Activated CD4-positive, alpha-beta T cell treated with anti-CD3 and anti-CD28 coated beads for 36 hours (primary cell): ENCODE measurements around the gene CARD8. TPM values are rescaled to one million over a fixed set of nuclear protein-coding genes. Genes with fewer than 3 reads are reported as not detected.
"Not testable (repeated sequence)": the region's sequence is repeated elsewhere in the genome, so short reads cannot be mapped to it uniquely, and the experiment has no call there.

Experiments
- ATAC-seq: fragments of 200-7000 bp; cut with Tn5 transposase; one replicate; pipeline ENCODE4 v1.10.0; 2021; ENCODE audit warnings: mild to moderate bottlenecking, moderate library complexity
- CTCF ChIA-PET: fragments of 350-600 bp; sonication (Branson Sonifier 250); formaldehyde crosslinking; loops from one replicate; lab custom pipeline; 2021; ENCODE audit warnings: antibody characterized with exemption; lab: Charles Lee
- POLR2A ChIA-PET: fragments of 350-600 bp; sonication (Branson Sonifier 250); formaldehyde crosslinking; loops from one replicate; lab custom pipeline; 2021; ENCODE audit warnings: antibody characterized with exemption, inconsistent platforms; lab: Charles Lee
- DNase-seq: peaks from one replicate; pipeline ENCODE4 v3.0.0-alpha.2; 2020
- H3K27ac Mint-ChIP-seq: one replicate; pipeline ENCODE4 v1.8.0; 2021; ENCODE audit warnings: mixed read lengths
- H3K27me3 Mint-ChIP-seq: one replicate; pipeline ENCODE4 v1.8.0; 2021; ENCODE audit warnings: mixed read lengths
- H3K36me3 Mint-ChIP-seq: one replicate; pipeline ENCODE4 v1.8.0; 2021; ENCODE audit warnings: low read depth, mixed read lengths
- H3K4me1 Mint-ChIP-seq: one replicate; pipeline ENCODE4 v1.8.0; 2021; ENCODE audit warnings: mixed read lengths
- H3K4me3 Mint-ChIP-seq: one replicate; pipeline ENCODE4 v1.8.0; 2021; ENCODE audit warnings: mild to moderate bottlenecking, moderate library complexity, mixed read lengths
- H3K9me3 Mint-ChIP-seq: one replicate; pipeline ENCODE4 v1.8.0; 2021; ENCODE audit warnings: low read depth, mixed read lengths
- intact Hi-C, 2 experiments: fragments of 100-400 bp; cut with DNase I in 1 of 2; cut with micrococcal nuclease in 1 of 2; formaldehyde crosslinking; loops; one replicate each; pipeline versions ENCODE4 v1.14.2 to v1.15.1; 2022 to 2024; cut with DNase I, micrococcal nuclease
- total RNA-seq, 2 experiments: library from RNA; stranded (reverse); gene quantifications; one replicate each; pipeline ENCODE4 v1.2.3, GENCODE V29; 2021

CARD8 gene
- total RNA-seq, 2 experiments from 2014 or later: 109 to 118 TPM

DNA sequence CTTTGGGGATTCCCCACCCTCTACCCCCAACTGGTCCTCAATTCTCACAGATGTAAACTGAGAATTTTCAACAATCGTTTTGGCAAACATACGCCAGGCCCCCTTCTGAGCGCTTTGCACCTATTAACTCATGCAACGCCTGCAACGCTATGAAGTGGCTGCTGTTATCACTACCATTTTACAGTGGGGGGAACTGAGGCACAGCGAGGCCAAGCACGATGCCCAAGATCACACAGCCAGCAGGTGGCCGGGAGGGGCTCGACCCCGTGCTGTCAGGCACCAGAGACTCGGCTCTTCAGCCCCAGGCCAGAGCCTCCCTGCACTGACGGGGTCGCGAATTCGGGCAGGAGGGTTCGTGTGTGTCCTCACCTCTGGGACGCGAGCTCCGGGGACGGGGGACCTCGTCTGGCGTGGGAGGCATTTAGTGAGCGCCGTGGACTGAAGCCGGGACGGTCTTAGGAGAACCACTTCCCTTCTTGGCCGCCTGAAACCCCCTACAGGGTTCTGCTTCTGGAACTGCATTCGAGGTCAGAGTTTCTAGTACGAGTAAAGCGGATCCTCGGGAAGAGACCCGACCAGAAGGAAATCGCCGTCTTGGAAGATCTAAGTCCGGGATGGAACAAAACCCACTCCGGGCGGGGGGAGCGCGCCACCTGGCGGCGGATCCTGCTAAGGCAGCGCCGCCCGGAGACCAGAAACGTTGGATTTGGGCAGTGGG lies 35.2 kb upstream of the CARD8 start:
- DNase-seq (peak; percentile 74), ATAC-seq (peak; percentile 53)
- intact Hi-C loops: loop anchor here (1.0 to 2.0 kb wide), 6 partner anchors 20 to 328 kb away; no protein-coding TSS in a partner anchor
- ChIA-PET POLR2A (no interaction called here), CTCF (interaction anchor here (0.7 to 2.4 kb wide), 12 partner anchors 11 to 327 kb away, joined by 3 to 11 read pairs (median 4); partner anchors contain the start of gene PLA2G4C)
- Mint-ChIP-seq H3K36me3 (no peaks in the 10 kb centered on the region), H3K9me3 (peaks cover 9% of the 10 kb centered on the region), H3K4me1 (peaks cover 3% of the 10 kb centered on the region), H3K4me3 (peak overlapping the region; percentile 64), H3K27me3 (peaks cover under 1% of the 10 kb centered on the region), H3K27ac (no peak overlapping the region)

DNA sequence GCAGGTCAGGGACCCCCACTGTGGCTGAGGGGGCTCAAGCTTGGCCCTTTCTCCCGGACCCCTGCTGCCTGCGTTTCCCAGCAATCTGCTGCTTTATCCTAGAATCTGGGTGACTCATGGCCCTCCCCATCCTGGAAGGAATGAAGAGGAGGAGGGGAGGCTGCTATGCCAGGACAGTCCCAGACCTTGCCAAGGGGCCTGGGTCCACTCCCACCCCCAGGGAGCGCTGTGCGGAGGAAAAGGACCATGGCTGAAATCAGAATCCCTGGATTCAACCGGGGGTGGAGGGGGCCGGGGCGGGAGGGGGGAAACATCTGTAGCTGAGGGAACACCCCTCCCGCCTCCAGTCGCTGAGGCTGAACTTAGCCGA lies 34.7 kb upstream of the CARD8 start:
- H3K4me1 Mint-ChIP-seq: peaks cover 3% of the 10 kb centered on the region
- POLR2A ChIA-PET: no interaction called here
- peaks cover 9% of the 10 kb centered on the region for H3K9me3 Mint-ChIP-seq
- intact Hi-C loops: loop anchor here (2.0 kb wide), 2 partner anchors 24 to 184 kb away; no protein-coding TSS in a partner anchor
- no peak for DNase-seq
- no peak overlapping the region for H3K4me3 Mint-ChIP-seq
- CTCF ChIA-PET: interaction anchor here (1.0 to 2.4 kb wide), 7 partner anchors 18 to 327 kb away, joined by 3 to 11 read pairs (median 4); partner anchors contain the start of gene PLA2G4C
- peaks cover 5% of the 10 kb centered on the region for H3K27me3 Mint-ChIP-seq
- H3K36me3 Mint-ChIP-seq: peaks cover under 1% of the 10 kb centered on the region
- ATAC-seq: no peak
- H3K27ac Mint-ChIP-seq: no peak overlapping the region

DNA sequence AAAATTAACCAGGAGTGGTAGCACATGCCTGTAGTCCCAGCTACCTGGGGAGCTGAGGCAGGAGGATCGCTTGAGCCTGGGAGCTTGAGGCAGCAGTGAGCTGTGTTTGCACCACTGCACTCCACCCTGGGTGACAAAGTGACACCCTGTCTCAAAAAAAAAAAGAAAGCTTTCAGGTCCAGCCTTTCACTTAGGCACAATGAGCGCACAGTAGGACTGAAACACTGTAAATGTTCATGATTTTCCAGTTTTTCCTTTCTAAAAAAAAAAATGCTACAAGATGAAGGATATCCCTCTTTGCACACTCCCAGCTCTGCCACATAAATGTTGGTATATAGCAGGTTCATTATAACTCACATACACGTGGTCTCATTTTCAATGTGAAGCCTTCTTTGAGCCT lies 32.0 kb upstream of the CARD8 start:
- H3K4me1 Mint-ChIP-seq: peaks cover 3% of the 10 kb centered on the region
- POLR2A ChIA-PET: no interaction called here
- DNase-seq: no peak
- intact Hi-C loops: loop anchor here in 1 of 2 experiments (5.0 kb wide), 1 partner anchor 310 kb away; no protein-coding TSS in a partner anchor
- no peak overlapping the region for H3K27ac Mint-ChIP-seq
- peaks cover 1% of the 10 kb centered on the region for H3K36me3 Mint-ChIP-seq
- no peak overlapping the region for H3K4me3 Mint-ChIP-seq
- ATAC-seq: no peak
- CTCF ChIA-PET: interaction anchor here (0.8 kb wide), 1 partner anchor 19 kb away, joined by 4 read pairs; no protein-coding TSS in a partner anchor
- H3K27me3 Mint-ChIP-seq: peaks cover 9% of the 10 kb centered on the region
- H3K9me3 Mint-ChIP-seq: peaks cover 9% of the 10 kb centered on the region

DNA sequence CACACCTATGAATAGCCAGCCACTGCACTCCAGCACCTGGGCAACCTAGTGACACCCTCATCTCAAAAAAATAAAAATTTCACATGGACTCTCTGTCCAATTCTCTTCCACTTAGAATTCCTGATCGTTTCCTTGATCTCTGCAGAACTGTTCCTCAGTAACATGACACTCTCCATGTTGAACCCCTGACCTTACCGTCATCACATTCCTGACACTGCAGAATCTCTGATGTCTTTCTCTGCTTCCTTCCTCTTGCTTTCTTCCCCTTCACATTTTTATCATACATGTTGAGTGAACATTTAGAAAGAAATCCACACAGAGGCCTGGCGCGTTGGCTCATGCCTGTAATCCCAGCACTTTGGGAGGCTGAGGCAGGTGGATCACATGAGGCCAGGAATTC lies 29.2 kb upstream of the CARD8 start:
- ATAC-seq: no peak
- Mint-ChIP-seq H3K4me1 (no peaks in the 10 kb centered on the region), H3K4me3 (no peak overlapping the region), H3K27ac (no peak overlapping the region), H3K36me3 (peaks cover 1% of the 10 kb centered on the region), H3K27me3 (peaks cover 9% of the 10 kb centered on the region), H3K9me3 (peaks cover 9% of the 10 kb centered on the region)
- DNase-seq: no peak
- intact Hi-C loops: loop anchor here in 1 of 2 experiments (5.0 kb wide), 1 partner anchor 308 kb away; no protein-coding TSS in a partner anchor
- CTCF ChIA-PET: interaction anchor here (0.7 kb wide), 2 partner anchors 19 to 50 kb away, joined by 3 read pairs; no protein-coding TSS in a partner anchor
- POLR2A ChIA-PET: no interaction called here

DNA sequence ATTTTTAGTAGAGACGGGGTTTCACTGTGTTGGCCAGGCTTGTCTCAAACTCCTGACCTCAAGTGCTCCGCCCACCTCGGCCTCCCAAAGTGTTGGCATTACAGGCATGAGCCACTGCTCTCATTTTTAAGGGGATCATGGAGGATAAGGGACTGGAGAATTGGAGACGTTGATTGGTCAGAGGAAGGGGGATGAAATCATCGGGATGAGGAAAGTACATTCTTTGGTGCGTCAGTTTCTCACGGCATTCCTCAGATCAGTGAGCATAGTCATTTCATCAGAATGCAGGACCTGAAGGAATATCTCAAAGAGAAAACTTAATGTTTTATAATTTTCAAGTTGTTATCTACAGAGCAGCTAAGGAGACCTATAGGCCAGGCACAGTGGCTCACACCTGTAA lies 28.2 kb upstream of the CARD8 start:
- Mint-ChIP-seq H3K27me3 (peaks cover 9% of the 10 kb centered on the region), H3K4me3 (no peak overlapping the region), H3K4me1 (no peaks in the 10 kb centered on the region), H3K9me3 (peaks cover 9% of the 10 kb centered on the region), H3K27ac (no peak overlapping the region), H3K36me3 (peaks cover 1% of the 10 kb centered on the region)
- ChIA-PET POLR2A (no interaction called here), CTCF (no interaction called here)
- intact Hi-C loops: no loop called here
- no peak for DNase-seq
- no peak for ATAC-seq

DNA sequence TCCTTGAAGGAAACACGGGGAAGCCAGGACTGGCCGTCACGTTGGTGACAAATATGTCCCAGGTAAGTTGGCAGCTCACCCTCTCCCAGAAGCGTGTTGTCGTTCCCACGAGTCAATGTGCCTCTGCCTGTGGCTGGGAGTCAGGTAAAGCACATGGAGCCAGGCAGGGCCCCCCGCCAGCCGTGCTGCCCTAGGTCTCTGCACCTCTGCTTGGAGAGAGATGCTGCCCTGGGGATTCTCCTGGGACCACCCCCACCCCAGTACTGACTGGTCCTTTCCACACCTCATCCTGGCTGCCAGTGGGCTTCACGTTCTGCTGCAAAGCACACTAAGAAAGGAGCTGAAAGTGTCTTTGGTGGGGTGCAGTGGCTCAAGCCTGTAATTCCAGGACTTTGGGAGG lies 24.0 kb upstream of the CARD8 start:
- no peak overlapping the region for H3K4me3 Mint-ChIP-seq
- intact Hi-C loops: no loop called here
- ChIA-PET CTCF (interaction anchor here (0.6 to 1.4 kb wide), 3 partner anchors 11 to 40 kb away, joined by 3 to 4 read pairs (median 4); no protein-coding TSS in a partner anchor), POLR2A (no interaction called here)
- H3K4me1 Mint-ChIP-seq: no peaks in the 10 kb centered on the region
- H3K36me3 Mint-ChIP-seq: no peaks in the 10 kb centered on the region
- DNase-seq: no peak
- no peak for ATAC-seq
- H3K27ac Mint-ChIP-seq: no peak overlapping the region
- no peaks in the 10 kb centered on the region for H3K27me3 Mint-ChIP-seq
- no peaks in the 10 kb centered on the region for H3K9me3 Mint-ChIP-seq

DNA sequence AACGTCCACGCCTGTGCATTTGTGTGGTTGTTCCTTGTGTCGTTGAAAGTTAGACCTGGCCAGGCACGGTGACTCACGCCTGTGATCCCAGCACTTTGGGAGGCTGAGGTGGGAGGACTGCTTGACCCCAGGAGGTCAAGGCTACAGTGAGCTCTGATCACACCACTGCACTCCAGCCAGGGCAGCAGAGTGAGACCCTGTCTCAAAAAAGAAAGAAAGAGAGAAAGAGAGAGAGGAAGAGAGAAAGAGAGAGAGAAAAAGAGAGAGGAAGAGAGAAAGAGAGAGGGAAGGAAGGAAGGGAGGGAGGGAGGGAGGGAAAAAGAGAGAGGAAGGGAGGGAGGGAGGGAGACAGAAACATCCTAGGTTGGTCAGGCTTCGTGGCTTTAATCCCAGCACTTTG lies 19.2 kb upstream of the CARD8 start:
- Mint-ChIP-seq H3K4me3 (no peak overlapping the region), H3K9me3 (no peaks in the 10 kb centered on the region), H3K4me1 (peaks cover 9% of the 10 kb centered on the region), H3K27me3 (peaks cover 11% of the 10 kb centered on the region), H3K27ac (no peak overlapping the region), H3K36me3 (no peaks in the 10 kb centered on the region)
- no peak for DNase-seq
- ATAC-seq: no peak
- ChIA-PET POLR2A (no interaction called here), CTCF (no interaction called here)
- intact Hi-C loops: no loop called here

DNA sequence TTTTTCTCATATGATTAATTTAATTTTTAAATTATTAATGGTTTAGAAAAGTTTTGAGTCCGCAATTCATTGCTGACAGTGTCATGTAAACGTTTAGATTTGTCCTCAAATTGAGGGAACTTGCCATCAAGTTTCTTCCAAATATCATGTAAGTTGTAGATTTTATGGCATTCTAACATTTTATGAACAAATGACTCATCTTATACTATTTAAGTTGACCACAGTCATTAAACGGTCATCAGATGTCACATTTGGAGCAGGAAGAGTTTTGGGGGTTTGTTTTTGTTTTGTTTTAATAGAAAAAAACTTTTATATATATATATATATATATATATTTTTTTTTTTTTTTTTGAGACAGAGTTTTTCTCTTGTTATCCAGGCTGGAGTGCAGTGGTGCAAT lies 18.5 kb upstream of the CARD8 start:
- POLR2A ChIA-PET: no interaction called here
- no peak for ATAC-seq
- intact Hi-C loops: no loop called here
- no peak overlapping the region for H3K27ac Mint-ChIP-seq
- DNase-seq: no peak
- no peaks in the 10 kb centered on the region for H3K9me3 Mint-ChIP-seq
- H3K36me3 Mint-ChIP-seq: no peaks in the 10 kb centered on the region
- CTCF ChIA-PET: interaction anchor here (0.6 to 1.0 kb wide), 2 partner anchors 49 to 309 kb away, joined by 3 read pairs; no protein-coding TSS in a partner anchor
- no peak overlapping the region for H3K4me3 Mint-ChIP-seq
- H3K4me1 Mint-ChIP-seq: peaks cover 9% of the 10 kb centered on the region
- H3K27me3 Mint-ChIP-seq: peaks cover 16% of the 10 kb centered on the region

DNA sequence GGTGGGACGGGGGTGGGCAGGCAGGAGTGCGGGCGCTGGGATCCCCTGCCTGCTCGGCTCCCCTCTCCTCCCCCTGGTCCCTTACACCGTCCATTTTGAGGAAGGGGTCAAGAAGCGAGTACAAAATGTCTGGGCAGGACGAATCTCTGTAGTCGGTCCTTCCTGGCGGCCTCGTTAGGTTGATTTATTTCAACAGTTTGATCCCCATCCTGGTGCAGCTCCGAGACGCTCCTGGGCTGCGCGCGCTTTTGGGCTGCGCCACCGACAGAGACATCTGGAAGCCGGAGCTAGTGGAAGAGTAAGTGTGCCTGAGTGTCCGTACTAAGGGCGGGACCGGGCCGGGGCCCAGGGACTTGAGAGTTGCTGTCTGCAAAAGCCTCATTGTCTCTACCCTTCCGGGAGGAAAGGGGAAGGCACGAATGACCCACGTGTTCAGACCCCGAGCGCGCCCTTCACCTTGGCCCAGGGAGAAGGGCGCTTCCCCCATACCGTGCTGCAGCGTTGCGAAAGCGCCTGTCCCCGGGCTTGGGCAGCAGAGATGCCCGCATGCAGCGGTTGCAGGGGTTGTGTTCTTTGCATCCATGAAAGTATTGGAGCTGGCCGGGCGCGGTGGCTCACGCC lies 15.9 kb upstream of the CARD8 start:
- DNase-seq (peak; percentile 24), ATAC-seq (peak; percentile 34)
- H3K9me3 Mint-ChIP-seq: no peaks in the 10 kb centered on the region
- H3K27ac Mint-ChIP-seq: no peak overlapping the region
- peaks cover 12% of the 10 kb centered on the region for H3K4me1 Mint-ChIP-seq
- ChIA-PET CTCF (interaction anchor here (0.6 to 2.4 kb wide), 8 partner anchors 14 to 1391 kb away, joined by 3 to 11 read pairs (median 3); partner anchors contain the start of genes RPL18 and SPHK2), POLR2A (no interaction called here)
- intact Hi-C loops: loop anchor here in 1 of 2 experiments (1.0 kb wide), 1 partner anchor 20 kb away; no protein-coding TSS in a partner anchor
- H3K27me3 Mint-ChIP-seq: peaks cover 20% of the 10 kb centered on the region
- H3K36me3 Mint-ChIP-seq: no peaks in the 10 kb centered on the region
- peak overlapping the region; percentile 75 for H3K4me3 Mint-ChIP-seq

DNA sequence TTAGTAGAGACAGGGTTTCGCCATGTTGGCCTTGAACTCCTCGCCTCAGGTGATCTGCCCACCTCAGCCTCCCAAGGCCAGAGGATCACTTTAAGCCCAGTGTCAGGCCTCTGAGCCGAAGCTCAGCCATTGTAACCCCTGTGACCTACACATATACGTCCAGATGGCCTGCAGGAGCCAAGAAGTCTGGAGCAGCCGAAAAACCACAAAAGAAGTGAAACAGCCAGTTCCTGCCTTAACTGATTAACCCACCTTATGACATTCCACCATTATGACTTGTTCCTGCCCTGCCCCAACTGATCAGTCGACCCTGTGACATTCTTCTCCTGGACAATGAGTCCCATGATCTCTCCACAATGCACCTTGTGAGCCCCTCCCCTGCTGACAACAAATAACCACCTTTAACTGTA lies 13.9 kb upstream of the CARD8 start:
- DNase-seq, H3K9me3 Mint-ChIP-seq, ATAC-seq, POLR2A ChIA-PET, H3K27ac Mint-ChIP-seq, H3K36me3 Mint-ChIP-seq: not testable (repeated sequence)
- Mint-ChIP-seq H3K27me3 (peaks cover 21% of the 10 kb centered on the region), H3K4me3 (peak overlapping the region; percentile 37), H3K4me1 (peaks cover 12% of the 10 kb centered on the region)
- CTCF ChIA-PET: interaction anchor here (0.6 to 2.0 kb wide), 8 partner anchors 8 to 64 kb away, joined by 3 to 11 read pairs (median 4); partner anchors contain the start of genes CARD8 and EMP3
- intact Hi-C loops: loop anchor here in 1 of 2 experiments (5.0 kb wide), 2 partner anchors 63 to 162 kb away; no protein-coding TSS in a partner anchor

DNA sequence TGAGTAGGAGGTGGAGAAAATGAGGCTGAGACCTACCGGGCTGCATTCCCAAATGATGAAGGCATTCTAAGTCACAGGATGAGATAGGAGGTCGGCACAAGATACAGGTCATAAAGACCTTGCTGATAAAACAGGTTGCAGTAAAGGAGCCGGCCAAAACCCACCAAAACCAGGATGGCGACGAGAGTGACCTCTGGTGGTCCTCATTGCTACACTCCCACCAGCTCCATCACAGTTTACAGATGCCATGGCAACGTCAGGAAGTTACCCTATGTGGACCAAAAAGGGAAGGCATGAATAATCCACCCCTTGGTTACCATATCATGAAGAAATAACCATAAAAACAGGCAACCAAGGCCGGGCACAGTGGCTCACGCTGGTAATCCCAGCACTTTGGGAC lies 9.6 kb upstream of the CARD8 start:
- peaks cover 11% of the 10 kb centered on the region for H3K27me3 Mint-ChIP-seq
- intact Hi-C loops: loop anchor here in 1 of 2 experiments (5.0 kb wide), 2 partner anchors 67 to 158 kb away; no protein-coding TSS in a partner anchor
- DNase-seq, H3K9me3 Mint-ChIP-seq, ATAC-seq, POLR2A ChIA-PET, H3K4me3 Mint-ChIP-seq, H3K36me3 Mint-ChIP-seq, H3K27ac Mint-ChIP-seq: not testable (repeated sequence)
- CTCF ChIA-PET: interaction anchor here (0.8 to 1.6 kb wide), 5 partner anchors 24 to 61 kb away, joined by 3 to 6 read pairs (median 3); no protein-coding TSS in a partner anchor
- peaks cover 19% of the 10 kb centered on the region for H3K4me1 Mint-ChIP-seq
